Stimulated activated CD4-positive, alpha-beta T cell treated with anti-CD3 and anti-CD28 coated beads, Interleukin-4, amount 100 ng/mL, for 4 hours (primary cell): Measurements from ENCODE around the gene MTAP.
A peak's percentile ranks its signal among the peaks of the same experiment; 100 is the strongest.
"Not testable (repeated sequence)": the region's sequence is repeated elsewhere in the genome, so short reads cannot be mapped to it uniquely, and the experiment has no call there.

ENCODE experiments used
- DNase-seq, 2 experiments: peaks; one replicate each; pipeline ENCODE4 v3.0.0-alpha.2; 2020

The MTAP gene

DNA sequence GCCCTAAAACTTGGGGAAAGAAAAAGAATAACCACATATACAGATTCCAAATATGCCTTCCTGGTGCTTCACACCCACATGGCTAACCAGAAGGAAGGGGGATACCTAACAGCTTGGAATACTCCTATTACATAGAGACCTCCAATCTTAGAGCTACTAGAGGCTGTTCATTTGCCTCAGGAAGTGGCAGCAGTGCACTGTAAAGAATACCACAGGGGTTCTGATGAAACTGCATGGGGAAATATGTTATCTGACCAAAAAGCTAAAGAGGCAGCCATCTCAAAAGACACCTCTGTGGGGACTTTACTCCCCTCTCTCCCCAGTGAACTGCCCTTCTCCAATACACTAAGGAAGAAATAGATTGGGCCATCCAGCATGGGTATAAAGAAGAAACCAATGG lies 125.3 kb downstream of the MTAP start:
- DNase-seq = no peak

DNA sequence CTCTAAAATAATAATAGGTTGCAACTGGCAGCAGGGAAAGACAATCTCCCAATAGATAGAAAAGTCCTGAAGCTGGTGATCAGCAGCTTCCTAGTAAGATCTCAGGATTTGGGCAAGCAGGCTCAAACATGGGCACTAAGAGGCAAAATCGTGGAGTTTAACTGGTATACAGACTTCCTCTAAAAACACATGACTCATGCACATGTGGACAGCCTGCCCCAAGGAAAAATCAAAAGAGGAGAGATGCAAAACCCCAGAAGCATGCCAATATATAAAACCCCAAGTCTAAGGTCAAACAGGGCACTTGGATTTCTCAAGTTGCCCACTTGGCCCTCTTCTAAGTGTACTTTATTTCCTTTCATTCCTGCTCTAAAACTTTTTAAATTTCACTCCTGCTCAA lies 129.0 kb downstream of the MTAP start:
- no peak for DNase-seq

DNA sequence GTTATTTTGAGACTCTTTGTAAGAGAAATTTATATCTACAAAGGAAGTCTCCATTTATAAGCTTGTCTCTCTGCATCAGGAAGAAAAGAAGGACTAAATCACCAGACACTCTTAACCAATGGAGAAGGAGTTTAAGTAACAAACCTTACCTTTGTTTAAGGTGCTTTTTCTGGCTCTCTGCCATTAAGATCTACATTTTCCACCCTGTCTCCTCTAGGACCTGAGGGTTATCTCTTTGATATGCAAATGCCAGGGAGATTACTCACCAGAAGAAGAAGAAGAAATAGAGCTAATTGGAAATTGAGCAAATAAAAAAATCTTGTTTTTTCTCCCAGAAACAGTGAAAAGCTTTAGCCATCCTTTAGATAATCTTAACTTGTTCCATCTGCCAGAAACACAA lies 130.8 kb downstream of the MTAP start:
- DNase-seq = no peak

DNA sequence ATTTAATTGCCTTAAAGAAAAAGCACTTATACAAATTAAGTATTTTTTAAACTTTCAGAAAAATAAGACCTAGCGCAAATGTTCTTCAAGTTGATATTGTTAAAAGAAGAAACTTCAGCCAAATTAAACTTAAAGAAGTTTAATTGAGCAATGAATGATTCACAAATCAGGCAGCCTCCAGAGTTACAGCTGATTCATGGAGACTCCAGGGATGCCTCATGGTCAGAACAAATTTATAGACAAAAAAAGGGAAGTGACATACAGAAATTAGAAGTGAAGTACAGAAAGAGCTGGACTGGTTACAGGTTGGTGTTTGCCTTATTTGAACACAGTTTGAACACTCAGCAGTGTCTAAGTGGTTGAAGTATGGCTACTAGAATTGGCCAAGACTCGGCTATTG lies 131.4 kb downstream of the MTAP start:
- DNase-seq = no peak

DNA sequence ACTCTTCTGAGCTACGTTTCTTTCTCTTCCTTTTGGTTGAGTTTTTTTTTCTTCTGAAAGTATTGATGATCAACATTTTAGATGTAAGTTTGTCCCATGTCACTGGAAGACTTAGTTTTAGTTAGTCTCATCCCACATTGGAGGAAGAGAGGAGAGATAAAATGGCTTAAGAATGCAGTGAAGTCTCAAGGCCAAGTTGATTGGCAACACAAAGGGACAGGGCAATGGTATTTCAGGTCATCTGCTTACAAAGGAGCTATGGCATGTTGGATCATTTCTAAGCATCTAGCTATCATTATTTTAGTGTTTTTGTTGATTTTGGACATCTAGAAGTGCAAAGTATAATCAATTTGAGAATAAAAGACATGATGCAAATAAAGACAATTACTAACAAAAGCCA lies 133.2 kb downstream of the MTAP start:
- DNase-seq = no peak

DNA sequence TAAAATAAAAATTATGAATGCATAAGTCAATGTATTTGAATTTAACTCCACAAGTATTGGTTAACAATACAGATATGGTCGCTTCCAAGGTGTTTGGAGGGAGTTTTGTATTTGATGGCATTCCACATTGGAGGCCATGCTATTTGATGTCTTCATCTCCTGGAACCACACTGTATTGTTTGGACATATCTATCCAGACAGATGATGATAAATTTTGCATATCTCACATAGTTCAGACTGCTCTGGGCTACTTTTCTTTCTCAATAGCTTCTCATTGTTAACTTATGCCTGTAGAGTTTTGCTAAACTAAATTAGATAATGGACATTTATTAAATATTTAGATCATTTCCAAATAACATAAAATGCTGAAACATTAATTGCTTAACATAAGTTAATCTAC lies 133.7 kb downstream of the MTAP start:
- DNase-seq = no peak

DNA sequence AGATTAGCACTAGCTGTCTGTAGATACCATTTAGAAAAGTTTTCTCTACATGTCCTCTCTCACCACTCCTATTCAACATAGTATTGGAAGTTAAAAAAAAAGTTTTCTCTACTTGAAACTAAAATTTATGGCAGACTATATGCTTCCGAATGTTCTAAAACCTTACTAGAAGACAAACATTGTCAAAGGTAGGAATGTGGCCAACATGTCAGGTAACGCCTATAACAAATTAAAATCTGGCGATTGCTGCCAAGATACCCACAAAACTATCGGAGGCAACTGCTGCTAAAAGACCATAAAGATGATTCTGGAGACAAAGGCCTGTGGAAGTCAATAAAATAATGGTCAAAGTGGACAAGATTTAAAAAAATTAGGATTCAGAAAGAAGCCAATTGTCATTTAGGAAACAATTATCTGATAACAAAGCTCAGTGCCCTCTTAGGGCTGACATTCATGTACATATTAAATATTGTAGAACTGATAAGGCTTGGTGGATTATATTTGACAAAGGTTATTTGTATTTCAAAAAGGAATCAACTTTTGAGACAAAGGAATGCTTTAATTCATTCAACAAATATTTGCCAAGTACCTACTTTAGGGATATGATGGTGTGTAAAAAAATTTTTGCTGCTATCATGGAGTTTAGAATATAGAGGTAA lies 139.0 kb downstream of the MTAP start:
- no peak for DNase-seq

DNA sequence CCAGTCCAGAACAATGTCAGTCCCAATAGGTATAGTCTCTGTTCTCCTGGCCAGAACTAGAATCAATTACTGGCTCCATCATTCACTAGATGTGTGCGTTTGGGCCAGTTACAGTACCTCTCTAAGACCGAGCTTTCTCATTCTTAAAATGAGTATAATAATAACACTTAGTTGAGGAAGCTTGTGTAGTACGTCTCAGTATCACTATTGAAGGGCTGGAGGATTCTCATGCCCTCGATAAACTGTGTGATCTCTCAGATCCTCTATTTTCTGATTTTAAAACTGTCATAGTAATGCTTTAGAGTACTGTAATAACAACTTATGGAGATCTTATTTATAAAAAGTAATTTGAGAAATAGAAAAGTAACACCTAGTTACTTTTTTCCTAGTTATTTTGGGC lies 141.0 kb downstream of the MTAP start:
- no peak for DNase-seq

DNA sequence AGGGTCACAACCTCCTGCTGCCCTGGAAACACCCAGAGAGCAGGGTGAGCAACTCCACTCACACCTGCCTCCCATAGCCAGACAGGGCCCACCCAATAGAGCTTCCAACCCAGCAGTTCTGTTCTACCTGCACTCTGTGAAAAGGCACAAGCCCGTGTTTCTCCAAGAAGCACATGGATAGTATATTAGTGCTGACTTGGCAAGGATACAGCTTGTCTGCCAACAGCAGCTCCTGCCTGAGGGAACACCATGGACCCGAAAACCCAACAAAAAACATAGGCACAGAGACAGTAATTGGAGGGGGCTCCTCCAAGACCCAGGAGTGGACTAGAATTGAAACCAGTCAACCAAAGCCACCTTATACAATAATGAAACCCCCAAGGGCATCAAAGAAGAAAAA lies 143.2 kb downstream of the MTAP start:
- no peak for DNase-seq

DNA sequence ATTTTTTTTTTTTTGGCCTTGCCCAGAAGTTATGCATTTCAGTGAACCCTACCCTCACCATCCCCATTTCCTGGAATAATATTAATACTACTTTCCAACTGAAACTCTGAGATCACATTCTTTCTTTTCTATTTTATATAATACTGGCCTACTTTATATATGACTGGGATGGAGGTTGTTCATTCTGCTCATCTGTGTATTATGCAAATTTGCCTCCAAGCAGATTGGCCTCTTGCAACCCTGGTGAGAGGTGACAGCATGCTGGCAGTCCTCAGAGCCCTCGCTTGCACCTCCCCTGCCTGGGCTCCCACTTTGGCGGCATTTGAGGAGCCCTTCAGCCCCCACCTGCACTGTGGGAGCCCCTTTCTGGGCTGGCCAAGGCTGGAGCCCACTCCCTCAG lies 156.4 kb downstream of the MTAP start:
- no peak for DNase-seq

DNA sequence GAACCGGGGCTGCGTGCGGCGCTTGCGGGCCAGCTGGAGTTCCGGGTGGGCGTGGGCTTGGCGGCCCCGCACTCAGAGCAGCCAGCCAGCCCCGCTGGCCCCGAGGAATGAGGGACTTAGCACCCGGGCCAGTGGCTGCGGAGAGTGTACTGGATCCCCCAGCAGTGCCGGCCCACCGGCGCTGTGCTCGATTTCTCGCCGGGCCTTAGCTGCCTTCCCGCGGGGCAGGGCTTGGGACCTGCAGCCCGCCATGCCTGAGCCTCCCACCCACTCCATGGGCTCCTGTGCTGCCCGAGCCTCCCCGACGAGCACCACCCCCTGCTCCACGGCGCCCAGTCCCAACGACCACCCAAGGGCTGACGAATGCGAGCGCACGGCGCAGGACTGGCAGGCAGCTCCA lies 156.8 kb downstream of the MTAP start:
- not testable (repeated sequence) for DNase-seq

DNA sequence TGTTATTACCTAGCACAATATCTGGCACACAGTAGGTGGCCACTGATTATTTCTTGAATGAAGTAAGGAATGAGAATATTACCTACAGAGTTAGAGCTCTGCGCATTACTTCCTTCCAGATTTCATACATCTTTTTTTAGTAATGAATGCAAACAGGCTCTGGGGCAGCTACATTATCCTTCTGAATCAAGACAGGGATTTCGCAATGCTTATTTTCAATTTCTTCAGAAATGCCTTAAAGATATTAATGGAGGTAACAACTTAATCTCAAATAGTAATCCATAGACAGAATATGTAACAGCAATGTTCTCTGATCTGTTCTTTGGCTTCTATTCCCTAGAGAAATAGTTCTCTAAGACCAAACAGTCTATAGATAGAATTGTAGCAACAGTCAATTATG lies 159.1 kb downstream of the MTAP start:
- no peak for DNase-seq

DNA sequence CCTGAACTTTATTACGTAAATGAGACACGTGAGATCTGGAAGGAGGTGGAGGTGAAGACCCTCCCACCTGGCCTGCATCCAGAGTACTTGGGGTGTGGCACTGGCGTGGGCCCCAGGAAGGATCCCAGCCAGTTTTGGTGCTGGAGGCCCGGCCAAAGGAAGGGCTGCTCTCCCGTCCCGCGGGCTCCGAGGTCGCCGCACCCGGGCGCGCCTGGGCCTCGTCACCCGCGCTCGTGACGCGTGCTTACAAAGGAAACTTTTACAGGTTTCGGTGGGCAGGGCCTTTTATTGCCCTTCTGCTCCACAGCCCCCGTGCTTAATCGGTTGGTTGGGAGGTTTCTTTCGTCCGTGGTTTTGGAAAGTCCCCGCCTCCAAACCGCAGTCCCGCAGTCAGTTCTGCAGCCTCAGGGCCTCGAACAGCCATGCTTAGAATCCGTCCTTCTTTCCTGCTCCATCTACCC lies 162.5 kb downstream of the MTAP start:
- peak; percentile 39 to 68 for DNase-seq

DNA sequence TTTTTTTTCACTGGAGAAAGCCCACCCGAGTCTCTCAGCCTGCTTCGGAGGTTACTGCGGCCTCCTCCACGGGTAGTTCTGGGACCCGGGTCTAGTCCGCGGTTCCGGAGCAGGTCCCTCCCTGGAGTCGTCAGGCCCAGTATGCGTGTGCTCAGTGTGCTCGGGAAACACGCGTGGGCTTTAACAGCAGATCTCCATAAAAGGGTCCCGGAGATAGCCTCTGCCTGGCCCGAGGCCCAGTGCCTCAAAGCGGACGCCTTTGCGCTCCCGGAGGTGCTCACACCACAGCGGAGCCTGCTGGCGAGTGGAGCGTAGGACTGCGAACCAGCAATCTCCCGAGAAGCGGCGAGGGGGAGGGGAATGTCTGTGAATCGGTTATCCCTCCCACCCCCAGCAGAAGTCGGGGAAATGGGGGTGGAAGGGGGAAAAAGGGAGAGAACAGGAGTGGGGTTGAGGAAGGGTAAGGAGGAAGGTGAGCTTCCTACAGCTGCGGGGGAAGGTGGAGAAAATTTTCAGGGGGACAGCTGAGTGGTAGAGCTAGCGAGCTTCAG lies 163.0 kb downstream of the MTAP start:
- peak in 1 of 2 experiments; percentile 26 for DNase-seq

DNA sequence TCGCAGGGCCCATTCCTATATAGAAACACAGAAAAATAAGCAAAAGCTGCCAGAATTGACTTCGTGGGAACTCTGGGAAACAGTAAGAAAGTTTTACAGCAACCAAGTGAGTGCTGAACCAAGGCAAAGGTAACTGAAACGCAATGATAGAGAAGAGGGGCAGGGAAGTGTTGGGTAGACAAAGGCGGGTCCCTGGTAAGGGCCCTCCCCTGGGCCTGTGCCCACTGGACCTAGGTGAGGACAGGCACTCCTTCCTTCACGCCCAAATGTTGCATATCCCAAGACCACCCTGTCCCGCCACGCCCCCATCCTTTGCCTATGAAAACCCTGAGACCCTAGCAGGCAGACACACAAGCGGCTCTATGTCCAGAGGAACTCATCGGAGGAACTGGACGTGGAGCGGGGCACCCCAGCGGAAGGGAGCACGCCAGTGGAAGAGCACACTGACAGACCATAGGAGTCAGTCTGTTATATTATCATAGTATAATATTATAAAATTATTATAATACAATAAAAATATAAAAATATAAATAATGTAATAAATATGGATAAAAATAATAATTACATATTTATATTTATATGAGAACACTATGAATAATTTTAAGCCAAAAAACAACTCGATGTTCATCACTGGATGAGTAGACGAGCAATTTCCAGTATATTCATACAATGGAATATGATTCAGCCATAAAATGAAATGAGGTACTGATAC lies 163.9 kb downstream of the MTAP start:
- DNase-seq = no peak

DNA sequence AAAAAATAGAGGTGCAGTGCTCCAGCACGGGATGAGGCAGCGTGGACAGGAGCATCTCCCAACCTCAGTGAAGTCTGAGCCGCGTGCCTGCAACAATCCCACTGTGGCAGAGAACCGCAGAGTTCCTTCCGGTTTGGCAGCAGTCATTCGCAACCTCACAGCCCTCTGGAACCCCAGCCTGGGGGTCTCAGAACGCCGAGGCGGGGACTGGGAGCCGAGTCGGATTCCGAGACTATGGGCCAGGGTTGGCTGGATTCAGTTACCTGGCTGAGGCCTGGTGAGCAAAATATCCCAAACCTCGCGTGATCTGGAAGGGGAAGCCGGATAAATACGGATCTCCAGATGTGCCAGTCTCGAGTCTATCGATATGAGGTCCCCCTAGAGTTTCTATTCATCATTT lies 164.7 kb downstream of the MTAP start:
- no peak for DNase-seq

DNA sequence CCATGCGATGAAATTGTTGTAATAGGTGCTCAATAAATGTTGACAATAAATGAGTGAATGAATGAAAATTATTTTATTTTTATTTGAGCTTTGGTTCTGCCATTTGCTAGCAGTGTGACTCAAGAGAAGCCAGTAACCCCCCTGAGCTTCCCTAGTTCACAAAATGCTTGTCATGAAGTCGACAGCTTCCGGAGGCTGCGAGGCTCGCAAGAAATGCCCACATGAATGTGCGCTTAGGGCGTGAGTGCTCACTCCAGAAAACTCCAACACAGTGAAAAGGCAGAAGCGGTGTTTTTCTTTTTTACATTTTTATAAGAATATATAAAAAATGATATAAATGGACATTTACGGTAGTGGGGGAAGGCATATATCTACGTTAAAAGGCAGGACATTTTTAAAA lies 165.3 kb downstream of the MTAP start:
- DNase-seq = no peak

DNA sequence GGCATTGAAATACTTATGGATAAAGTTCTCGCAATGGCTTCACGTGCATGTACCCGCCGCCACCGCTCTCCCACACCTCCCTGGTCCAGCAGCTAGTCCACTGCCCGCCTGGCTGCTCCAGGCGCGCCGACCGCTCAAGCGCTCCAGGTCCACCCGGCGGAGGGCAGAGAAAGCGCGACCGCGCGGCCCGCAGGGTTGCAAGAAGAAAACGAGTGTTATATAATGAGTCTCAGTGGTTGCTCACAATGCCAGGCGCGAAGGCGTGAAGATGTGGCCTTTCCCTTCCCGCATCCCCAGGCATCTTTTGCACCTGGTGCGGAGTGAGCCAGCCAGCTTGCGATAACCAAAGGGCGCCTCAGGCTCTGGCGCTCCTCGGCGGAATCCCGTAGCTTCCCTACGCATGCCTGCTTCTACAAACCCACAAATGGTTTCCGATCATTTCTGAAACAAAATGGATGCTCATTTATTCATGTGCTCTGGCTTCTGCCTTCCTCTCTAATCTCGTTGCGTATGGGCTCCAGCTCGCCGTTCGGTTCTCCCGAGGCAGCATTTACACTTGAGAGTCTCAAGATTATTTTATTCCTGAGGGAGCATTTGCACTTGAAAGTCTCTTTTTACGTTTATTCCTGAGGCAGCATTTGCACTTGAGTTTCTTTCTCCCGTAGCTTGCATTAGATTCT lies 166.0 kb downstream of the MTAP start:
- DNase-seq = no peak

DNA sequence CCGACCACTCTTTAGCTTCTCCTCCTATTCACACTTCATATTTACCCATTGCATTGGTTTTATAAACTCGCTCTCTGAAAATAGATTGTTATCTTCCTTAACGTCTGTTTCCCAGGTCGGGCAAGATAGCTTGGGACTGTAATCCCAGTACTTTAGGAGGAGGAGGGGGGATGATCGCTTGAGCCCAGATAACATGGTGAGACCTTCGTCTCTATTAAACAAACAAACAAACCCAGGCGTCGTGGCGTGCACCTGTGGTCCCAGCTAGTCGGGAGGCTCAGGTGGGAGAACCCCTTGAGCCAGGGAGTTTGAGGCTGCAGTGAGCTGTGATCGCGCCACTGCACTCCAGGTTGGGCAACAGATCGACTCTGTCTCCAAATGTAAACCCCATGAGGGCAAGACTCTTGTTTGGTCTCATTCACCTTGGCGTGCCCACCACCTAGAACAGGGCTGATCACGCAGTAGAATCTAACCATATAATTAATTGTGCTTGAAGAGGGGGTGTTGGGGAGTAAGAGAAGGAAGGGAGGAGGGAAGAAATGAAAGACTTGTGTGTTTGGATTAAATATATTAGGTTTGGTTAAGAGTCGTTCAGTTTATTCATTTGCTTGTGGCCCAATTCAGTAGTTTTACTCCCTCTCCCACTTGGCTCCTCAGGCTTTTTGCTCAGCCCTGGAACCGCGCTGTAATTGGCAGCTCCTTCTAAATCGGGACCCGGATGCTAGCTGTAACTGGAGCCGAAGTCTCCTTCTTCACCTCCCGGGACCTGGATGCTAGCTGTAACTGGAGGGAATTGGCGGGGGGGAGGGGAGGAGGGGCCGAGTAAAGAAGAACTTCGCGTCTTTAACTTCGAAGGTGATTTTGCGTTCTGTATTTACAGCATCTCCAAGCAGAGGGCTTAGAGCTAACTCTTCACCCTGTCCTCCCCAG lies 166.8 kb downstream of the MTAP start:
- DNase-seq = no peak

DNA sequence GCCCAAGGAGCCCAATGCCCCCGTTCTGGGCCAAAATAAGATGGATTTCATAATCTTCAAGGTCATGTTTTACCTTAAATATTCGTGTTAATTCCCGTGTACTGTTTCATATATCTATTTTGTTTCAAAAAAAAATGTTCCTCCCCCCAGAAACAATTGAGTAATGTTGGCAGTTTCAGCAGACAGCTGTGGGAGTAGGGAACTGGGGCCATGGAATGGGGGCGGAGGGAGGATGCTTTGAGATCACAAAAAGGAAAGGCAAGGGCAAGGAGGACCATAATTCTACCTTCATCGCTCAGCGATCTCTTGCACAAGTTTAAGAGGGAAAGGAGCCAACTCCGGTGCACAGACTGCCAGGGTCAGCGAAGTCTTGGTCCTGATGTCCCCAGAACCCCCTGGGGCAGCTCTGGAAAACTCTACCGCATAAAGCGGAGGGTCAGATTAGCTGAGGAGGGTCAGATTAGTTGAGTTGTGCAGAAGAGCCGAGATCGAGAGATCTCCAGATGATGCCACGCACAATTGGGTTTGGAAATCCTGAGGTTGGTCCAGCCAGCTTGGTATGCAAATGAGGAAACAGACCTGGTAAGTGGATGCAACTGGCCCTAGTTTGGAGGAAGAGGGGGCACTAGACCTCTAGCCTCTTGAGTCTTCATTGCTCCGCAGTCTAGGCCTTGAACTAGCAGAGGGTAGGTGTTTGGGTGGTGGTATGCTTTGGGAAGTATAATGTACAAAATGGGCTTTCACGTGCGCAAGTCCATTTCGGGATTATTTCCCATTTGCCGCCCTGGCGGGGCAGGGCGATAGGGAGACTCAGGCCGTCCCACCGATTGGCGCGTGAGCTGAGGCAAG lies 167.7 kb downstream of the MTAP start:
- DNase-seq = no peak

DNA sequence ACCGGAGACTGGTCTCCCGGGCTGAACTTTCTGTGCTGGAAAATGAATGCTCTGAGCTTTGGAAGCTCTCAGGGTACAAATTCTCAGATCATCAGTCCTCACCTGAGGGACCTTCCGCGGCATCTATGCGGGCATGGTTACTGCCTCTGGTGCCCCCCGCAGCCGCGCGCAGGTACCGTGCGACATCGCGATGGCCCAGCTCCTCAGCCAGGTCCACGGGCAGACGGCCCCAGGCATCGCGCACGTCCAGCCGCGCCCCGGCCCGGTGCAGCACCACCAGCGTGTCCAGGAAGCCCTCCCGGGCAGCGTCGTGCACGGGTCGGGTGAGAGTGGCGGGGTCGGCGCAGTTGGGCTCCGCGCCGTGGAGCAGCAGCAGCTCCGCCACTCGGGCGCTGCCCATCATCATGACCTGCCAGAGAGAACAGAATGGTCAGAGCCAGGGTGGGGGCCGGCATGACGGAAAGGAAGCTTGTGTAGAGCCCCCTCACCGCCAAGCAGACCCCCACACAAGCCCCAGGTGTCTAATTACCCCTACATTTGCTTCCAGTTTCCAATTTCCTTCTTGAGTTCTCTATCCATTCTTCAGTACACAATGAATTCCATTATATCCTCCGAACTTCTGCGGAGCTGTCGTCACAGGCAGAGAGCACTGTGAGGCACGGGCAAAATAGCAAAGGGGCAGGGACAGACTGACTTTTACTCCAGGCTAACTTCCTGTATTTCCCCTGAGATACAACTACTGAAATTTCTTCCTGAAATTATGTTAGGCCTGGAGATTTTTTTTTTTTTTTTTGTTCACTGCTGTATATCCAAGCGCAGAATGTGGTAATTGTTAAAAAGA lies 168.6 kb downstream of the MTAP start:
- DNase-seq = no peak
